Ovary (tissue), 3 donors: ENCODE measurements around the gene KIAA0586.

Experiments
- CTCF ChIP-seq, 3 donors: fragments of 450-650 bp in 2 of 3; fragments of 200-600 bp in 1 of 3; IDR thresholded peaks; one replicate each; pipeline versions ENCODE4 v1.5.1 to v1.8.0; 2016 to 2022; ENCODE audit warnings: antibody characterized with exemption in 3 of 3, mild to moderate bottlenecking in 1 of 3
- POLR2A ChIP-seq: fragments of 450-650 bp; IDR thresholded peaks from one replicate; pipeline ENCODE4 v1.6.1; 2017; ENCODE audit warnings: antibody characterized with exemption, mild to moderate bottlenecking, moderate library complexity
- donor health status: DM: no; HTN: no; CAD: no.

GRCh38 chr14:58572473-58572853 is 144.9 kb downstream of the KIAA0586 start:
- TF ChIP-seq CTCF (IDR thresholded peaks at IDR 0.05), result no peak
- no peak for TF ChIP-seq POLR2A
